ENCODE results near the gene CPB2.

CPB2 gene

GRCh38 chr13:46126552-46127357 is 21.9 kb upstream of the CPB2 start:
- no peak overlapping the region for H3K4me3 ChIP-seq (ENCODE audit: low read length)
- DNase-seq (ENCODE audit: low read depth), result peak; percentile 65
- TF ChIP-seq CTCF (conservative IDR thresholded peaks at IDR 0.05; ENCODE audit: low read length), result peak; percentile 98

GRCh38 chr13:46126056-46126455 is 21.2 kb upstream of the CPB2 start:
- no peak for DNase-seq (ENCODE audit: low read depth)
- no peak for TF ChIP-seq CTCF (conservative IDR thresholded peaks at IDR 0.05; ENCODE audit: low read length)
- H3K4me3 ChIP-seq (ENCODE audit: low read length), result no peak overlapping the region

GRCh38 chr13:46124967-46125933 is 20.4 kb upstream of the CPB2 start:
- H3K4me3 ChIP-seq (ENCODE audit: low read length), result no peak overlapping the region
- no peak for DNase-seq (ENCODE audit: low read depth)
- no peak for TF ChIP-seq CTCF (conservative IDR thresholded peaks at IDR 0.05; ENCODE audit: low read length)

- TF ChIP-seq CTCF (conservative IDR thresholded peaks at IDR 0.05; ENCODE audit: low read length), result no peak
- H3K4me3 ChIP-seq (ENCODE audit: low read length), result no peak overlapping the region
- DNase-seq (ENCODE audit: low read depth), result no peak
Observed at GRCh38 chr13:46124531-46124966, 19.7 kb upstream of the CPB2 start.

GRCh38 chr13:46122304-46122703 is 17.5 kb upstream of the CPB2 start:
- TF ChIP-seq CTCF (conservative IDR thresholded peaks at IDR 0.05; ENCODE audit: low read length), result no peak
- H3K4me3 ChIP-seq (ENCODE audit: low read length), result no peak overlapping the region
- no peak for DNase-seq (ENCODE audit: low read depth)

- no peak overlapping the region for H3K4me3 ChIP-seq (ENCODE audit: low read length)
- DNase-seq (ENCODE audit: low read depth), result no peak
- no peak for TF ChIP-seq CTCF (conservative IDR thresholded peaks at IDR 0.05; ENCODE audit: low read length)
Observed at GRCh38 chr13:46121597-46122163, 16.8 kb upstream of the CPB2 start.

Data from AG10803 (cell line).